ENCODE measurements around the gene ABCC4.

Gene ABCC4

DNA sequence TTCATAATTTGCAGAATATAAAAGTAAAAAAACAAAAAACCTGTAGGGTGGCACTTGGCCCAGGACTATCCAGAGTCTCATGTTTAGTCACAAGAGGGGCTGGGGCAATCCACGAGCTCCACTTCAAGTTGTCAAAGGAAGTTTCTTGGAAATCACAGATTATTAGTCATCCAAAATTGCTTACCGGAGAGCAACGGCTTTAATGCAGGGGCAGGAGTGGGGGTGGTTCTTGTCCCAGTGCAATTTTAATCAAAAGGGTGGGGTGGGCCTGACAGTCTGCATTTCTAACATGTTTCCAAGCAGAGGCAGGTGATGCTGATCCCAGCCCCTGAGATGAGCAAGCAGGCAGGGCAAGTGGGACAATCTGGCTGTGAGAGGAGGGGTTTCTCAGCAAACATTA is 233.9 kb downstream of the ABCC4 start:
- peak in 4 of 56 donors; percentile 1 to 3 (median 2) for DNase-seq

DNA sequence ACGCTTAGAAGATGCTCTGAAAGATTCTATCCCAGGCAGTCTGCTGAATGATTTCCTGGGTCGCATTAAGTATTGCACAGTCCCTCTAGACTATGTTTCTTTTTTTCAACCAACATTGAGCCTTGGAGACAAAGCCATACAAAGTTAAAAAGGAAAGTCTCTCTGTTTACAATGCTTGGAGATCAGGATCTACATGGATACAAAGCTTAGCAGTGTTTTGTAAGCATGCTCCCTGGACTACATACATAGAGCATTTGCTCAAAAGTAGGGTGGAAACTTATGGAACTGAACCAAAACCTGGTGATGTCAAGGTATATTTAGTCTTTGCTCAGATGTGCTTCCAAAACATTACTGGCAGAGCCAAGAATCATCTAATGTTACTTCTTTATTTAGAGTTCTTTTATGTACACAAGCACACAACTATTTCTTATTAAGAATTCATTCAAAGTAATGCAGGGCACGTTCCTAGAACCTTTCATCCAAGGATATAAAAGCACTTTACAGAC is 241.2 kb downstream of the ABCC4 start:
- no peak for DNase-seq

DNA sequence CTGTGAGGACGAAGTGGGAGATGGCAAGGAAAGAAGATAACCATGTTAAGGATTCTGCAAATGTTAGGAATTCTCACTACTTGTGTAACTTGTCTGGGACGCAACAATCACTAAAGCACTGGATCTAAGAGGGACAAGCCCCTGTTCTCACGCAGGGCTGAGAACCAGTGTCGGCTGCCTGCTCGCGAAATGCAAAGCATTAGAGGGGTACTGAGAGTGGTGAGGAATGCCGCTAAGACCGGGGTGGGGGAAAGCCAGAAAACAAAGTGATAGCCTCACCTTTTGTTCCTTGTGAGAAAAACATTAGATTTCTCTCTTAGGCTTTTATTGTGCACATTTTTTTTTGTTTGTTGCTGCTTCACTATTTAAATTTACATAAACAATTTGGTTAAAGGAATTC is 241.9 kb downstream of the ABCC4 start:
- DNase-seq, result no peak

DNA sequence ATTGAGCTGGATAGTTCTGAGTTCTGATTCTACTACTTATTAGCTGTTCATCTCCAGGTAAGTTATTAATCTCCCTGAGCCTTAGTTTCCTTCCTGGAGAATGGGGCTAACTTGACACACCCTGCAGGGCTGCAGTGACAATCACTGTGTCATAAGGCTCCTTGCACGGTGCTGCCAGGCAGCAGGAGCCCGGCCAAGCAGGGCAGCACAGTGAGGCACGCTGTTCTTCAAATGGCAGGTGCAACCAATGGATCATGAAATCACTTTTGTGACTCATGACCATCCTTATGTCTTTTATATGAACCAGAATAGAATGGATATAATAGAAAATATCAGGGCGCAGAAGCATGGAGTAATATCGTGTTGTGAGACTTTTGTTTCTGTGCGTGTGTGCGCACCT is 242.6 kb downstream of the ABCC4 start:
- no peak for DNase-seq

DNA sequence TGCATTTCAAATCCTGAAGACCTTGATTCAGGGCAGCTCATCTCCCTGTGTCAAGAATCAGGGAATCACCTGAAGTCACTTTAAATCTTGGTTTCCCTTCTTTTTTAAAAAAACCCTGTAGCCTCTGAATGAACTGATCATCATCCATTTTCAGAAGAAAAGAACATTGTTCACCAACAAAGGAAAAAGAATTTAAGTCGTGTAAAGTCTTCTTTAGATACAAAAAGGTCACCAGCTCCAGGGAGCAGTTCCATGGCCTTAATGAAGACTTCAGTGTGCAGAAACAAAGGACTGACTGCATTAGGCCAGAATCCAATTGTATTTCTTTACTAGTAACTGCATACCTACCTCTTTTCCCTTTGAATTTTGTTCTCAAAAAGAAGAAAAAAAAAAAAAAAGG is 245.0 kb downstream of the ABCC4 start:
- no peak for DNase-seq

DNA sequence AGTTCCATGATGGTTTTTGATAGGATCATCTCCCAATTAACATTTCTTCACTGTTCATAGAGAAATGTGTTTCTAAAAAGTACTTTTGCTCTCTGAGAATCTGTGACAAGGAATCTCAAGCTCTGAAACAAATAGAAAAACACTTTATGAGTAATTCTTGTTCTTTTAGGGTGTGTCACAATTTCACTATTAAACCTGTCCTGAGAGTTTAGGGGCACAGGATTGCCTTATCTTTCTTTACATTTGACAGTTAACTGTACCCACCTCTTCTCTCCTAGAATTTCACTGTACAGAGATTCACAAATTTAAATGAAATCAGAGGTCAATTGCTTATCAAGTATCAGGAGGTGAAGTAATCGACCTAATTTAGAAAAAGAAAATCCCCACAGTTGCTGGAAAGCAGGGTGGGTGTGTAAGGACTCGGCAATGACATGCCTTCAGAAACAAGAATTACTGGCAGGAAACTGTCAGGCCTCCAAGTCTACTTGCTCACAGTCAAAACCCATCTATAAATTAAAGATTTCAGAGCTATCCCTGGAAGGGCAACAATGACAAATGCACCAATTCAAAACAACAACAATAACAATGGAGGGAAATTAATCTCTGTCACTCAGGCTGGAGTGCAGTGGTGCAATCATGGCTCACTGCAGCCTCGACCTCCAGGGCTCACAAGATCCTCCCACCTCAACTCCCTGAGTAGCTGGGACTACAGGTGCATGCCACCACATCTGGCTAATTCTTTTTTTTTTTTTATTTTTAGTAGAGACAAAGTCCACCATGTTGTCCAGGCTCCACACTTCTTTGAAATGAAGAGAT is 250.2 kb downstream of the ABCC4 start:
- no peak for DNase-seq

DNA sequence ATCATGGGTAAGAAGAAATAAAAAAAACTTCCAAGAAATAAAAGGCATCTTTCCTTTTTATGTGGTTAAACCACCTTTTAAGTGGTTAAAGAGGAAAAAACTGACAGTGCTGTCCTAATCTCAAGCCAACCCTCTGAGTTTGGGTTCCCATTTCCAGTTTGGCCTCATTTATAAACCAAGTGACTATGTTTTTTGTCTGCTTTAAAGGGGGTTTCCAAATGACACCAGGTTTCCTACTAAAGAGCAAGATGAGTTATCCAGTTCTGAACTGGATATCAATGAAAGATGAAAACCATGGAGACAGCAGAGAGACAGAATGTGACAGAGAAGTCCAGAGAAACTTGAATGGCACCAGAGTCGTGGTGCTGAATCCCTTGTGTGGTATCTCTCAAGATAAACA is 251.5 kb downstream of the ABCC4 start:
- no peak for DNase-seq

DNA sequence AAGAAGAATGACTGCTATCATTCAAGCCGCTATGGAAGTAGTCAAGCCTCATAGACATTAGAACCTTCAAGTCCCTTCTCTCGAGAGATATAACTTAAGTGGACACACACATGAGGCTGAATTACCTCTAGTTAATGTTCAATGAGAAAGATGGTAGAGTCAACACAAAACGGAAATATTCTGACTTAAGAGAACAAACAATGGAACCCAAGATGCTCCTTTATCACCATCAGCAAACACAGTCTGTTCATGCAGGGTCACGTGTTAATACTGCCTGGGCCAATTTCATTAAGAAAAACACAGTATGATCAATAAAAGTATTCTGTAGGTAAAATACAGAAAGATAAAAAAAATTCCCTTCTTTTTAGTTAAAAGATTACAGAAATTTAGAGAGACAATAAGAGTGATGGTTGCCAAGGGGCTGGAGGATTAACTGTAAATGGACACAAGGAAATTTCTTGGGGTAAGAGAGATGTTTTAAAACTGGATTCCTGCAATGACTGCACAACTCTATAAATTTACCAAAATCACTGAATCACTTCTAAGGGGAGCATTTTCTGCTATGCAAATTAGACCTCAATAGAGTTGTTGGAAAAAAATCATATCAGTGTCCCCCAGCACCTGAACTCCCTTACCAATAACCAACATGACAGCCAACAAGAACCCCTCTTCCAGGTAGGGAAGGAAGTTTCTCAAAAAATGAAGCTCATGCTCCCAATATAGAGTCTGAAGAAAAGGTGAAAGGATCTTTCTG is 256.6 kb downstream of the ABCC4 start:
- DNase-seq, result no peak

DNA sequence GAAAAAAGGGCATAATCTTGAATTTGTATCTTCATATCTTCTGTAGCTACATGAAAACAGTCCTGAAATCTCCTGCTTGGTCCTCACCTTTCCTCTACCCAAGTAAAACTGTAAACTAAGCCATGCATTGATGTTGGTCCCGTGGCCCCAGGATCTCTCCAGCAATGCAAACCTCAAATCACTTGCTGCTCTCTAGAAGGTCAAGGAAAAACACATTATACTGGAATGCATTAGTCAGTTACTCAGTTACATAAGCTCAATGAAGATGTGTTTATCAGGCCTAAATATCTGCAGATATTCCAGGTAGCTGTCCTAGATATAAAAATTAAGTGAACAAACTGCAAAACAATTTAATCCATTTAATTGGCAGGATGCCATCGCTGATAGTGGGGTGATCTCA is 261.8 kb downstream of the ABCC4 start:
- DNase-seq, result no peak

DNA sequence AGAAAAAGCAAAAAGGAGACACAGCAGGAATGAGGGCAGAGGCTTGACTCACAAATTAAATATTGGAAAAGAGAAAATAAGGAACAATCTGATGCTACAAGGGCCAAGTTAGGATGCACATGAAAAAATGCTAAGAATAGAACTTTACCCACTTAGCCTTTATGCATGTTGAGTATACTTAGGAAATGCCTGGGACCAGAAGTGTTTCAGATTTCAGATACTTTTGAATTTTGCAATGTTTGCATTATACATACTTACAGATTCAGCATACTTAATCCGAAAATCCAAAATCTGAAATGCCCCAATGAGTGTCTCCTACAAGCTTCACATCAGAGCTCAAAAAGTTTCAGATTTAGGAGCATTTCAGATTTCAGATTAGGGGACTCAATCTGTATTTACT is 262.3 kb downstream of the ABCC4 start:
- DNase-seq, result no peak

DNA sequence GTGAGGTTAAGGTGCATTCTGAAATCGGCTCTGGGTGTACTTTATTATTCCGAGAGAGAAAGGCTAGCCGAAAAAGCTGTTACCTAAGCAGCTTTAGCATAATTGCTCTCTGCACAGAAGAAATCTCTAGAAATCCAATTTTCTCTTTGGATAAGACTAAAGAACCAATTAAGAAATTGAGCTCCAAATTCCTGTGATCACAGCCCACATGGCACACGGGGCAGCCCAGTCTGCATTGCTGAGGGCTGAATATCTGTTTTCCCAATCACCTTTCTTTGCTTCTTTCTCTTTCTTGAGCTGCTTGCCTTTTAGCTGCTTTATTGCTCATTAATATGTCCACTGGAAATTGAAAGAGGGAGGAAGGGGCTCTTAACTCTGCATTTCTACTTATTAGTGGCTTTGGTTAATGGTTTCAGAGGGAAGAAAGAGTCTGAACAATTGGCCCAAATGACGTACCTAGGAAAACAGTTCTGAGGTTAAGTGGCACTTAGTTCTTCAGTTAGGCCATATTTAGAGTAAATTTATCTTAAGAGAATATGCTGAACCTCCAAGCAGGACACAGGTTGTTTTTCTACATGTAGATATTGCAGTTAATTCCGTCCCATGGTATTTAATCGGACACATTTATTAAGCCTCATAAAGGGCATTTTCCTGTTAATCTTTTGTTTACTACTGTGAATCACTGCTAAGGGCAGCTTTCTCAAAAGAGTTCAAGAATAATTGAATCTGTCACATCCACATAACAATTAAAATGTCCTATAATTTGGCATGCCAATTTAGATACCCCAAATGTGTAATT is 265.7 kb downstream of the ABCC4 start:
- DNase-seq, result no peak

DNA sequence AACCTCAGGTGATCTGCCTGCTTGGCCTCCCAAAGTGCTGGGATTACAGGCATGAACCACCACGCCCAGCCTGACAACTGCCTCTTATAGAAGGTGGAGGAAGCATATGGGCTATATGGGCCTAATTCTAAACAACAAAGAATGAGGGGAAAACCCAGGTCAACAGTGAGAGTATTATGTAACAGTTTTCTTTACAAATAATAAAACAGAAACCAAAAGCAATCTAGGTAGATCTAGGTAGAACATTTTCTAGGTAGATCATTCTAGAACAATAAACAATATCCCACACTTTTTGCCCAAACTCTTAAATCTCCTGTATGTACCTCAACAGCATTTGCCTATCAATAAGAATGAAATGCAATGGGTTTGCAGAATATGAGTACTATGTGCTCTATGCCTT is 267.4 kb downstream of the ABCC4 start:
- no peak for DNase-seq

DNA sequence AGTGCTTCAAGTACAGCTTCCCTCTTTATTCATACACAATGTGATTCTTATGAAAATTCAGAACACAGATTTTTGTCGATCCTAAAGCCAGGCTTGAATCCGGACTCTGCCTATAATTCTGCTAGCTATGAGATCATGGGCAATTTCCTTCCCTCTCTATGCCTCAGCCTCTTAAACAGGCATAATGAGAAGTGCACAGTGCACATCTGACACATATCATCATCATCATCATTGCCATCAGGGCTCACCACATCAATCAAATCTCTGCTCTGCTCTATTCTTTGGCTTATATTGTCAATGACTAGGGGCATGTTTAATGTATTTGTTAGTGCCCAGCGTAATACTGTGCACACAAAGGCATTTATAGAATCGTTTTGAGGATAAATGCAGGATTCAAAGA is 269.1 kb downstream of the ABCC4 start:
- DNase-seq, result no peak

DNA sequence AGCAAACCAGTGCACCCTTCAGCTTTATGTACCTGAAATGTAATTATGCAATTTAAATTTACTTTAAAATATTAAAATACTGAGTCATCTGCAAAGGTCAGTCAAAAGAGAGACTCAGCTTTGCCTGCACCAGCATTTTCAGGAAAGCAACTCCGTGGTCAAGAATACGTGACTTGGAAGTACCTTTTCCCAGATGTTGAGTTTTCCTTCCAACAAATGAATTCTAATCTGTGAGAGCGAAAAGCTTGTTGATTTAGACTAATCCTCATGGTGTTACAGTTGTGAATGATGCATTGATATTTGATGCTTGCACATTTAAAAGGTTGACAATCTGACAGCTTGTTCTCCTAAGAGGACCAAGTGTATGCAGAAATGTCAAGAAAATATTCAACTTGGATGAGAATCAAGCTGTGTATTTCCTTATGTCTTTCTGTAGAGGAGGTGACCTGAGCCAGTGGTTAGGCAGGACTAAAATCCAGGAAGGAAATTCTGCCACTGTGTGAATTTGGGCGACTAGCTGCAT is 270.4 kb downstream of the ABCC4 start:
- no peak for DNase-seq

DNA sequence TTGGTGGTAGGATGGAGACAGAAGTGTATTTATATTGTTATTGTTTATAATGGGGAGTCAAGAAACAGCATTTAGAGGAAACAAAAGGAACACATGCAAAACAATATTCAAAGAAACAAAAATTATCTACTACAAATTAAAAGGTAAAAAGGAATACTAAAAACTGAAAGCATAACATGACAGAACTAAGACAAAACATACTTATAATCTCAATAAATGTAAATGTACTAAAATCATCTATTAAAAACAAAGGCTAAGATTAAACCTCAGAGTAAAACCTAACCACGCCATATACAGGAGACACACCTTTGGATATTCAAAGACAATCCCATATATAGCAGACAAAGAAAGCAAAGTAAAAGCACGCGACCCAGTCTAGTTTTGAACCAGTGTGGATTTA is 273.6 kb downstream of the ABCC4 start:
- no peak for DNase-seq

DNA sequence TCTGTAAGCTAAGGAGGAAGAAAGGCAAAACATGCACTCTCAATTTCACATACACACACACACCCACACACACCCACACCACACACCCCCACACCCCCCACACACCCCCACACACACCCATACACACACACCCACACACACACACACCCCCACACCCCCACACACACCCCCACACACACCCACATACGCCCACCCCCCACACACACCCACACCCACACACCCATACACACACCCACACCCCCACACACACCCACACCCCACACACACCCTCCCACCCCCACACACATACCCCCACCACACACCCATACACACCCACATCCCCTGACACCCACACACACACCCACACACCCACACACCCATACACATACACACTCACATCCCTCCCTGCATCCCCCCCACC is 276.1 kb downstream of the ABCC4 start:
- DNase-seq, result no peak

DNA sequence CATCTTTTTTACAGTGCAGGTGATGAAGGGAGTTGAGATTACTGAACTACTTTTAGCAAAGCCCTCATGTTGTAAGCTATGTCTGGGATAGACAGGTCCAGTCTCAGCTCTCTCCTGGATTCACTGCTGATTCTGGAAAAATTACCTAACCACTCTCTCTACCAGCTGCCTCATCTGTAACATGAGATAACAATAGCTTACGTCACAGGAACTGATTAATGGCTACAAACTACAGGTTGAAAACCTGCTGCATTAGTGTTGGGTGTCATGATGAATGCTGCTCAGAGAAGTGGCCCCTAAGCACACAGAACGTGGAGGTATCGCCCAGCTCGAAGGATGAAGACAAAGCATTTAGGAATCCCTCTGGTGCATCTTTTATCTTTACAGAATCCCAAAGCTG is 277.8 kb downstream of the ABCC4 start:
- no peak for DNase-seq

DNA sequence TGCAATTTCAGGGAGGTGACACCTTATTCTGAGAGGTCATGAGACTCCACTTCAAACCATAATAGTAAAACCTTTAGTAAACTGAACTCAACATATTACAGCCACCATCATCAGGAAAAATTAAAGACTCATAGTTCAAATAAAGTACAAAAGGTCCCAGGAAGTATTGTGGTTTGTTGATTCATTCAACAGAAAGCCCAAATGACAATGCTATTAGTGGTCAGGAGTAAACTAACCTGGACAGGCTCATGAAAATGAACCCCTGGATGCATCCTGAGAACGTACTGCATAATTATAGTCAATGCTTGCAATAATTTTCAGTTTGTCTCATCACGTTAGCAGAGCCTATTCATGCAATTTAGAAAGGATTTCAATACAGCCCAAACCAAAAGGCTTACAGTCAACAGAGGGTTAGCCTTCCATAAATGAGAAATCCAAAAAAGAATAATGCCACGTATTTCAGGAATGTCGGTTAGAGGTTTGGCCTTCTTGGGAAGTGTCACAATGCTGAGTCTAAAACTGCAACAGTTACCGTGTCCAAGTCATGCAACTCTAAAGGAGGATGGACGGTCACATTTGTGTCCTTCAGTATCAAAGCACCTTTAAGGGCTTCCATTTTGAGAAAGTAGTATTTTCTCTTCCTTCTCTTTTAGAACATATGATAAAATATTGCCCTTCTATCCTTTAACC is 280.8 kb downstream of the ABCC4 start:
- DNase-seq, result no peak

DNA sequence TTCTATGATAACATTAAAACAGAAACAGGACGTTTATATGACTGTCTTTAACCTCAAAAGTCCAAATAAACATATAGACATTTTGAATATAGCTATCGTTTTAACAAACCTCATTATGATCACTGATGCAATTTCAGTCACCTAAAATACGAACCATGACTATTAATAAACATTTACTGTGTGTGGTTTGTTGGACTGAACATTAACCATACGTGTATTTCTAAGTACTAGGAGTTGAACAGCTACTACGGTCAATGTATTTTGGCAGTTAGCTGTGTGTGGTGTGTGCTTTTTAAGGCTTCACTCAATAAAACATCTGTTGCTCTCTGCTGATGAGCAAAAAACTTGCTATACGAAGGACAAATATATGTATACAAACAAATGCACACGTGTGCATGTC is 281.4 kb downstream of the ABCC4 start:
- no peak for DNase-seq

DNA sequence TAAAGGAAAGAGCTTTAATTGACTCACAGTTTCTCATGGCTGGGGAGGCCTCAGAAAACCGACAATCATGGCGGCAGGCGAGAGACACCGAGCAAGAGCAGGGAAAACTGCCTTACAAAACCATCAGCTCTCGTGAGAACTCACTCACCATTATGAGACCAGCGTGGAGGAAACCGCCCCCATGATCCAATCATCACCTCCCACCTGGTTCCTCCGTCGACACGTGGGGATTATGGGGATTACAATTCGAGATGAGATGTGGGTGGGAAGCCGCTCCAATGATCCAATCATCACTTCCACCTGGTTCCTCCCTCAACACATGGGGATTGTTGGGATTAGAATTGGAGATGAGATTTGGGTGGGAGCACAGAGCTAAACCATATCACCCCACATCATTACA is 293.9 kb downstream of the ABCC4 start:
- no peak for DNase-seq

DNA sequence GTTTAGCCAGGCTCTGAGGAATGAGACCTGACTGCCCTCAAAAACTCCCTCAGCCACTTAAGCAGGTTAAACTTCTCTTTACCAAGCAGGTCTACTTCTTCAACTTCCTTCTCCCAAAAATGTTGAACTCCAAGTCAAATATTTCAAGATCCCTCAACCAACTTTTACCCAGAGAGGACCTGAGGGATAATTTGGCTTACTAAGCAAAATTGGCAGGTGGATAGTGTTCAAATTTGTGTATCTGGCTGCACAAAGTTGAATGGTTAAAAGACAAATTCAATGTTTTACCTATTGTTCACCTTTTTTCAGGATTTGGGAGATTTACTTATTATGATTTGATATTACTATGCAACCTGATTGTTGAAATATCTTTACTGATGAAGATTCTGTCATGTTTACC is 296.0 kb downstream of the ABCC4 start:
- DNase-seq, result no peak

Measured in nucleus accumbens (tissue), 56 donors.